HepG2 (cell line): ENCODE results near the gene EARS2. TPM values are rescaled to one million over a fixed set of nuclear protein-coding genes. Genes with fewer than 3 reads are reported as not detected.

Experiments
- ASH2L ChIP-seq: fragments of 300-600, 200-600 bp; sonication (generic); IDR thresholded peaks from 2 replicates; pipeline ENCODE4 v1.7.0; 2017; ENCODE audit warnings: low read depth, mild to moderate bottlenecking, moderate library complexity, mixed read lengths, low read length; ENCODE audit not compliant: insufficient read length
- BRCA1 ChIP-seq: sonication (generic); formaldehyde crosslinking; IDR thresholded peaks from 2 replicates; pipeline ENCODE4 v1.4.0; 2020; ENCODE audit warnings: missing genetic modification reagents
- CHD4 ChIP-seq: fragments of 200-600 bp; sonication (generic); IDR thresholded peaks from 2 replicates; pipeline ENCODE4 v1.7.0; 2017; ENCODE audit warnings: mild to moderate bottlenecking, low read length, borderline replicate concordance
- ERF ChIP-seq: IDR thresholded peaks from 2 replicates; pipeline ENCODE4 v1.6.1; 2018; ENCODE audit warnings: missing biosample characterization, missing genetic modification reagents
- FOXA3 ChIP-seq: IDR thresholded peaks from 2 replicates; pipeline ENCODE4 v1.6.1; 2016; ENCODE audit warnings: missing genetic modification reagents, missing compliant biosample characterization
- FOXM1 ChIP-seq: sonication (generic); formaldehyde crosslinking; IDR thresholded peaks from 2 replicates; pipeline ENCODE4 v1.5.0; 2020; ENCODE audit warnings: missing genetic modification reagents
- KAT7 ChIP-seq: IDR thresholded peaks from 2 replicates; pipeline ENCODE4 v1.6.1; 2018; ENCODE audit warnings: borderline replicate concordance, missing compliant biosample characterization
- SMARCC2 ChIP-seq: fragments of 450-650 bp; IDR thresholded peaks from 2 replicates; pipeline ENCODE4 v1.6.1; 2017; ENCODE audit warnings: antibody characterized with exemption, mild to moderate bottlenecking
- SOX13 ChIP-seq, 3 experiments: fragments of 450-650 bp in 1 of 3; sonication (generic) in 1 of 3; formaldehyde crosslinking in 1 of 3; IDR thresholded peaks in 2 of 3; conservative IDR thresholded peaks in 1 of 3; 2 replicates each; pipeline versions ENCODE4 v1.5.0 to v1.6.1; 2016 to 2020; ENCODE audit warnings: antibody characterized with exemption in 1 of 3, mild to moderate bottlenecking in 1 of 3, missing compliant biosample characterization in 1 of 3, missing genetic modification reagents in 1 of 3, moderate library complexity in 1 of 3
- SPEN ChIP-seq: sonication (generic); formaldehyde crosslinking; IDR thresholded peaks from 2 replicates; pipeline ENCODE4 v1.5.1; 2020; ENCODE audit warnings: low read depth, mild to moderate bottlenecking, missing genetic modification reagents
- TBX3 ChIP-seq: fragments of 450-650 bp; IDR thresholded peaks from 2 replicates; pipeline ENCODE4 v1.6.1; 2017; ENCODE audit warnings: antibody characterized with exemption, mild to moderate bottlenecking, inconsistent platforms, borderline replicate concordance
- TGIF2 ChIP-seq: IDR thresholded peaks from 2 replicates; pipeline ENCODE4 v1.6.1; 2016; ENCODE audit warnings: control low read depth, missing compliant biosample characterization
- ZBTB3 ChIP-seq: sonication (generic); formaldehyde crosslinking; IDR thresholded peaks from 2 replicates; pipeline ENCODE4 v1.4.0; 2020; ENCODE audit warnings: low read depth, mild to moderate bottlenecking, moderate library complexity, missing genetic modification reagents, borderline replicate concordance
- ZFAT ChIP-seq: sonication (generic); formaldehyde crosslinking; conservative IDR thresholded peaks from 2 replicates; pipeline ENCODE4 v1.8.1; 2023; ENCODE audit warnings: missing genetic modification reagents, inconsistent platforms
- ZFP36L1 ChIP-seq: sonication (generic); formaldehyde crosslinking; IDR thresholded peaks from 2 replicates; pipeline ENCODE4 v1.8.0; 2022; ENCODE audit warnings: mild to moderate bottlenecking, missing genetic modification reagents, moderate library complexity
- ZNF251 ChIP-seq: sonication (generic); formaldehyde crosslinking; IDR thresholded peaks from 2 replicates; pipeline ENCODE4 v1.9.0; 2021; ENCODE audit warnings: mild to moderate bottlenecking, missing genetic modification reagents
- ZNF326 ChIP-seq: sonication (generic); formaldehyde crosslinking; IDR thresholded peaks from 2 replicates; pipeline ENCODE4 v1.4.0; 2020; ENCODE audit warnings: missing genetic modification reagents, borderline replicate concordance
- ZNF333 ChIP-seq: sonication (generic); formaldehyde crosslinking; IDR thresholded peaks from 2 replicates; pipeline ENCODE4 v1.4.0; 2020; ENCODE audit warnings: mild to moderate bottlenecking, missing genetic modification reagents, borderline replicate concordance
- ZNF501 ChIP-seq: sonication (generic); formaldehyde crosslinking; IDR thresholded peaks from 2 replicates; pipeline ENCODE4 v1.5.1; 2020; ENCODE audit warnings: mild to moderate bottlenecking, moderate library complexity, missing genetic modification reagents
- ZNF614 ChIP-seq: IDR thresholded peaks from 2 replicates; pipeline ENCODE4 v1.6.1; 2018; ENCODE audit warnings: missing biosample characterization, missing genetic modification reagents, inconsistent platforms, borderline replicate concordance
- ZNF644 ChIP-seq: IDR thresholded peaks from 2 replicates; pipeline ENCODE4 v1.6.1; 2016; ENCODE audit warnings: low read depth
- polyA plus RNA-seq, 8 experiments: library from polyadenylated mRNA; depleted of rRNA in 3 of 8; stranded (reverse) in 7 of 8; unstranded in 1 of 8; fragments of >200 nt; fragmentation: Illumina TruSeq in 4 of 8; extraction: Trizol in 4 of 8; gene quantifications; 2 replicates each; pipeline versions ENCODE4 v1.2.1 to v1.2.3, GENCODE V29; 2011 to 2016; ENCODE audit warnings: low read depth in 4 of 8, missing spikeins in 1 of 8, mixed read lengths in 1 of 8; ENCODE audit not compliant: insufficient read depth in 1 of 8
- total RNA-seq, 5 experiments: library from RNA; depleted of rRNA; stranded (reverse); fragments of >200 nt; fragmentation: Illumina TruSeq; extraction: Trizol; gene quantifications; 2 replicates each; pipeline ENCODE4 v1.2.3, GENCODE V29; 2016; ENCODE audit warnings: low read depth in 1 of 5
- TF ChIP-seq, protein P1 (sequence below): sonication (generic); formaldehyde crosslinking; IDR thresholded peaks from 2 replicates; pipeline ENCODE4 v1.4.0; 2020; ENCODE audit warnings: missing genetic modification reagents, borderline replicate concordance
- TF ChIP-seq, protein P2 (sequence below): sonication (generic); formaldehyde crosslinking; IDR thresholded peaks from 2 replicates; pipeline ENCODE4 v1.4.0; 2020; ENCODE audit warnings: missing genetic modification reagents, borderline replicate concordance
- TF ChIP-seq, protein P3 (sequence below): sonication (generic); formaldehyde crosslinking; IDR thresholded peaks from 2 replicates; pipeline ENCODE4 v1.4.0; 2020; ENCODE audit warnings: mild to moderate bottlenecking, missing genetic modification reagents

The EARS2 gene
- total and polyA plus RNA-seq, 2 of the 13 experiments (the other 11 are each of a cell fraction or from before 2014, with no cell fraction given), result 49.4 to 80.4 TPM

DNA sequence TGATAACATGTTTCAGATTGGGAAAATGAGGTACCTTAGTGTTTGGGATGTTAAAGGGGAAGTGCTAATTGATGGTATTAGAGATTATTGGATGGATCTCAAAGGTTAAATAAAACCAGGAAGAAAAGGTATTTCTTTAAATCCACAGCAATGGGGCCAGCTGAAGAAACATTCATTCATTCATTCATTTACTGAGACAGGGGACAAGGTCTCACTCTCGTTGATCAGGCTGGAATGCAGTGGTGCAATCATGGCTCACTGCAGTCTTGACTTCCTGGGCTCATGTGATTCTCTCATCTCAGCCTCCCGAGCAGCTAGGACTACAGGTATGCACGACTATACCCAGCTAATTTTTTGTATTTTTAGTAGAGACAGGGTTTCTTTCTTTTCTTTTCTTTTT lies 19.8 kb downstream of the EARS2 start (continued):
- TF ChIP-seq, protein P1, sequence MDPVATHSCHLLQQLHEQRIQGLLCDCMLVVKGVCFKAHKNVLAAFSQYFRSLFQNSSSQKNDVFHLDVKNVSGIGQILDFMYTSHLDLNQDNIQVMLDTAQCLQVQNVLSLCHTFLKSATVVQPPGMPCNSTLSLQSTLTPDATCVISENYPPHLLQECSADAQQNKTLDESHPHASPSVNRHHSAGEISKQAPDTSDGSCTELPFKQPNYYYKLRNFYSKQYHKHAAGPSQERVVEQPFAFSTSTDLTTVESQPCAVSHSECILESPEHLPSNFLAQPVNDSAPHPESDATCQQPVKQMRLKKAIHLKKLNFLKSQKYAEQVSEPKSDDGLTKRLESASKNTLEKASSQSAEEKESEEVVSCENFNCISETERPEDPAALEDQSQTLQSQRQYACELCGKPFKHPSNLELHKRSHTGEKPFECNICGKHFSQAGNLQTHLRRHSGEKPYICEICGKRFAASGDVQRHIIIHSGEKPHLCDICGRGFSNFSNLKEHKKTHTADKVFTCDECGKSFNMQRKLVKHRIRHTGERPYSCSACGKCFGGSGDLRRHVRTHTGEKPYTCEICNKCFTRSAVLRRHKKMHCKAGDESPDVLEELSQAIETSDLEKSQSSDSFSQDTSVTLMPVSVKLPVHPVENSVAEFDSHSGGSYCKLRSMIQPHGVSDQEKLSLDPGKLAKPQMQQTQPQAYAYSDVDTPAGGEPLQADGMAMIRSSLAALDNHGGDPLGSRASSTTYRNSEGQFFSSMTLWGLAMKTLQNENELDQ, result no peak
- TF ChIP-seq SOX13 (IDR thresholded peaks at IDR 0.05) (no peak), SOX13 (CRISPR knock-in tag; conservative IDR thresholded peaks at IDR 0.05 in 1 of 2, IDR thresholded peaks at IDR 0.05 in 1 of 2) (0 out of 4 replicates have a peak, but pooled peaks of 1 of the 2 experiments have one; percentile 11), ZBTB3 (CRISPR knock-in tag) (0 out of 2 replicates have a peak, but pooled peaks have one; percentile 50), TGIF2 (CRISPR knock-in tag) (no peak), BRCA1 (CRISPR knock-in tag) (no peak), TBX3 (no peak), ERF (CRISPR knock-in tag) (peak; percentile 47; the same call in 1 of the 2 replicates), ZFAT (CRISPR knock-in tag) (no peak), SPEN (0 out of 2 replicates have a peak, but pooled peaks have one; percentile 29), ZNF501 (peak; percentile 15; the same call in 1 of the 2 replicates), FOXA3 (peak; percentile 54), ZNF333 (CRISPR knock-in tag) (no peak), KAT7 (CRISPR knock-in tag) (0 out of 2 replicates have a peak, but pooled peaks have one; percentile 71), CHD4 (no peak), ZNF644 (CRISPR knock-in tag) (peak; percentile 71; the same call in 1 of the 2 replicates), ZNF326 (CRISPR knock-in tag) (no peak), FOXM1 (CRISPR knock-in tag) (no peak), ASH2L (no peak), ZNF614 (CRISPR knock-in tag) (no peak), ZNF251 (CRISPR knock-in tag) (no peak), SMARCC2 (peak; percentile 58; the same call in 1 of the 2 replicates), ZFP36L1 (no peak)
- TF ChIP-seq, protein P2, sequence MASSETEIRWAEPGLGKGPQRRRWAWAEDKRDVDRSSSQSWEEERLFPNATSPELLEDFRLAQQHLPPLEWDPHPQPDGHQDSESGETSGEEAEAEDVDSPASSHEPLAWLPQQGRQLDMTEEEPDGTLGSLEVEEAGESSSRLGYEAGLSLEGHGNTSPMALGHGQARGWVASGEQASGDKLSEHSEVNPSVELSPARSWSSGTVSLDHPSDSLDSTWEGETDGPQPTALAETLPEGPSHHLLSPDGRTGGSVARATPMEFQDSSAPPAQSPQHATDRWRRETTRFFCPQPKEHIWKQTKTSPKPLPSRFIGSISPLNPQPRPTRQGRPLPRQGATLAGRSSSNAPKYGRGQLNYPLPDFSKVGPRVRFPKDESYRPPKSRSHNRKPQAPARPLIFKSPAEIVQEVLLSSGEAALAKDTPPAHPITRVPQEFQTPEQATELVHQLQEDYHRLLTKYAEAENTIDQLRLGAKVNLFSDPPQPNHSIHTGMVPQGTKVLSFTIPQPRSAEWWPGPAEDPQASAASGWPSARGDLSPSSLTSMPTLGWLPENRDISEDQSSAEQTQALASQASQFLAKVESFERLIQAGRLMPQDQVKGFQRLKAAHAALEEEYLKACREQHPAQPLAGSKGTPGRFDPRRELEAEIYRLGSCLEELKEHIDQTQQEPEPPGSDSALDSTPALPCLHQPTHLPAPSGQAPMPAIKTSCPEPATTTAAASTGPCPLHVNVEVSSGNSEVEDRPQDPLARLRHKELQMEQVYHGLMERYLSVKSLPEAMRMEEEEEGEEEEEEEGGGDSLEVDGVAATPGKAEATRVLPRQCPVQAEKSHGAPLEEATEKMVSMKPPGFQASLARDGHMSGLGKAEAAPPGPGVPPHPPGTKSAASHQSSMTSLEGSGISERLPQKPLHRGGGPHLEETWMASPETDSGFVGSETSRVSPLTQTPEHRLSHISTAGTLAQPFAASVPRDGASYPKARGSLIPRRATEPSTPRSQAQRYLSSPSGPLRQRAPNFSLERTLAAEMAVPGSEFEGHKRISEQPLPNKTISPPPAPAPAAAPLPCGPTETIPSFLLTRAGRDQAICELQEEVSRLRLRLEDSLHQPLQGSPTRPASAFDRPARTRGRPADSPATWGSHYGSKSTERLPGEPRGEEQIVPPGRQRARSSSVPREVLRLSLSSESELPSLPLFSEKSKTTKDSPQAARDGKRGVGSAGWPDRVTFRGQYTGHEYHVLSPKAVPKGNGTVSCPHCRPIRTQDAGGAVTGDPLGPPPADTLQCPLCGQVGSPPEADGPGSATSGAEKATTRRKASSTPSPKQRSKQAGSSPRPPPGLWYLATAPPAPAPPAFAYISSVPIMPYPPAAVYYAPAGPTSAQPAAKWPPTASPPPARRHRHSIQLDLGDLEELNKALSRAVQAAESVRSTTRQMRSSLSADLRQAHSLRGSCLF (CRISPR knock-in tag), result no peak
- TF ChIP-seq, protein P3, sequence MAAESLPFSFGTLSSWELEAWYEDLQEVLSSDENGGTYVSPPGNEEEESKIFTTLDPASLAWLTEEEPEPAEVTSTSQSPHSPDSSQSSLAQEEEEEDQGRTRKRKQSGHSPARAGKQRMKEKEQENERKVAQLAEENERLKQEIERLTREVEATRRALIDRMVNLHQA, result no peak
